ENCODE measurements around the gene GALR2.
"Not testable (repeated sequence)": the region's sequence is repeated elsewhere in the genome, so short reads cannot be mapped to it uniquely, and the experiment has no call there.

Gene GALR2

GRCh38 chr17:76050538-76051467 lies 23.8 kb upstream of the GALR2 start:
- DNase-seq: peak; percentile 61

DNA sequence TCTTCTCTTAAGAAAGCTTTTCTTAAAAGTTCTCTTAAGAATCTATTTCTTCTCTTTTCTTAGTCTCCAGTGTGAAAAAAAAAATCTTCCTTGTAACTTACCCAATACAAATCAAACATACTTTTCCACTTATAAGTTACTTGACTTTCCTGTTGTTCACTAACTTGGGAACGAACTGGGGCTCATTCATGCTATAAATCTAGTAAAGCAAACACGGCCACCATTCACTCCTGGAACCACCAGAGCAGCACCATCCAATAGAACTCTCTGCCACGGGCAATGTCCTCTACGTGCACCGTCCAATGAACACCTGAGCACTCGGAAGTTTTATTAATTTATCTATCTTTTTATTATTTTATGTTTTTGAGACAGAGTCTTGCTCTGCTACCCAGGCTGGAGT lies 23.0 kb upstream of the GALR2 start:
- DNase-seq: no peak

DNA sequence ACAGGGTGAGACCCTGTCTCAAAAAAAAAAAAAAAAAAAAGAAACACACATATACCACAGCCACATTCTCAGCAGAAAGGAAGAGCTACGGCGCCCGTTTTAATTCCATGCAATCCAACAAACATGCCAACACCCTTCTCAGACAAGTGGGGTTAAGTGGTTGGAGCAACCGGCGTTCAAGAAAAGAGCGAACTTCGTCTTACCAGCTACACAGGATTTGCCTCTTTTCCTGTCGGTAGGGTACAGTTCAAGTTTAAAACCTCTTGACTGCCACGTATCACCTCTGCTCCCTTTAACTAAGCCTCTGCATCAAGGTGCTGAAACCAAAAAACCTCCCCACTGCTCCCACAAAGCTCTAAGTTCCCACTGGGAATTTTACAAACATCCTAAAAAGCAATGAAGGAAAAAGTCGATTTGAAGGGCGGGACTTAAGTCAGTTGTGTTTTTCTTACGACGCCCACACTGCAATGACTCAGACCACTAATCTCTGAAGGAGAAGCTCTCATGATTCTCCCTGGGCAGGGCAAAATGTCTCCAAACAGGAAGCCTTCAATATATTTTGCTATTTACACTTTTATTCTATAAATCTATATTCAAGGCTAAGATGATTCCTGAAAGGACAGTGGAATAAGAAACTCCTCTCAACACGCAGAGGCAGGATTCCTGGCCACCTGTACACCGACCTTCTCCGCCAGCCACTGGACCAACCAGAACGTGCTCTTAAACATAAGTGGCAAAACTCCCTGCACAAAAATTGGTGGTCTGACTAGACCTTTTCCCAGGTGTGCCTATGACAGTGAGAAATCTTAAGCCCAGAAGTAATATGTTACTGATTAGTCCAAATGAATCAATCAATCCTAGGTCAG lies 21.1 kb upstream of the GALR2 start:
- DNase-seq: no peak

DNA sequence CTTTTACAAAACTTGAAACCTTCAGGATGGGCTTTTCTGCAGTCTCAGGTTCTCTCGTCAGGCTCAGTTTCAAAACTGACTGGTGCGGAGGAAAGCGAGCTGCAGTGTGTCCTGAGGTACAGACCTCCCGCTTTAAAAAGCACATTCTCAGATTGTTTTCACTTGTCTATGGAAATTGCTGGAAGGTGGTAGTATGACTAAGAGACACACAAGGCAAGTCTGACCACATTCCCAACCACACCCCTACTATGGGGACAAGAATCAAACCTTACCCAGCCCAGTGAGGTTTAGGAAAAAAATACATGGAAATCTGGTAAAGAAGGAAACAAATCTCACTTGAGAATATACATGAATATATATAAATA lies 20.5 kb upstream of the GALR2 start:
- no peak for DNase-seq

GRCh38 chr17:76056882-76057281 lies 17.7 kb upstream of the GALR2 start:
- no peak for DNase-seq

DNA sequence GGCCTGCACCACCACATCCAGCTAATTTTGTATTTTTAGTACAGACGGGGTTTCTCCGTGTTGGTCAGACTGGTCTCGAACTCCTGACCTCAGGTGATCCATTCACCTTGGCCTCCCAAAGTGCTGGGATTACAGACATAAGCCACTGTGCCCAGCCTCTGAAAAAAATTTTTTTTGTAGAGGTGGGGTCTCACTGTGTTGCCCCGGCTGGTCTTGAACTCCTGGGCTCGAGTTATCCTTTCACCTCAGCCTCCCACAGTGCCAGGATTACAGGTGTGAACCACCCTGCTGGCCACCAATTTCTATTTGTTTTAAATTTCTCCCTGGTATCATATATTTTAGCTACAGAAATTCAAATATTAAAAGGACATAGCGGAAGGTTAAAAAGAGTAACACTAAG lies 16.3 kb upstream of the GALR2 start:
- DNase-seq: not testable (repeated sequence)

GRCh38 chr17:76063875-76064546 lies 10.6 kb upstream of the GALR2 start:
- no peak for DNase-seq

GRCh38 chr17:76065775-76066174 lies 8.8 kb upstream of the GALR2 start:
- no peak for DNase-seq

- DNase-seq: no peak
These were observed 2.9 kb upstream of the GALR2 start for GRCh38 chr17:76071531-76072147.

DNA sequence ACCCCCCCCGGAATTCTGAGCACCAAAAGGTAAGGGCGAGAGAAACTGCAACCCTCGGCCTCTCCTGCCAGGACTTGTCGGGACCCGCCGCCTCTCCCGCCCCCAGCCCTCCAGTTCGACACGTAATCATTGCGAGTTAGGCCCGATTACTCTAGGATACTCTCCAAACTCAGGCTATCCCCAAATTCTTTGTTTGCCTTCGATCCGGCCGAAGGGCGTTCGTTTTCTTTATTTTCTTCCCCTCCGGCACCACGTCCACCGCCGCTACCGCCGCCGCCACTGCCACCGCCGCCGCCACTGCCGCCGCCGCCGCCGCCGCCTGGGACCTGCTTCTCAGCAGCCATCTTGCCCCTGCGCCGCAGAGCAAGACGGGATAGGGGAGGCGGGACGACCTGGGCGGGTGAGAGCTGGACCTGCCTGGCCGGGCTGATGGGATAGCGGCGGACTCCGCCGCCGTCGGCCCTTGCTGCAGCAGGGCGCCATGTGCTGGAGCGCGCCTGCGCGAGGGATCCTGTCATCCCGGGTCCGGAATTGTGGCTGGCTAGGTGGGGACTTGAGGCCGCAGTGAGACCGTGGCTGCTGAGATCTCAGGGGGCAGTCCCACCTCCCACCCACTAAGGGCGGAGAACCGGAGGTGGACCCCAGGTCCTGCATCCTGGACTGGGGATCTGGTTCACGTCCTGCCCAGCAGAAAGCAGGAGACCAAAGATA lies 2.3 kb upstream of the GALR2 start, which contains the start of gene SRP68:
Gene SRP68, minus strand, starts transcription at position 370 of the 711 bp plus-strand sequence. Its CDS starts 26 bp downstream, at position 344.
- peak; percentile 95 for DNase-seq

DNA sequence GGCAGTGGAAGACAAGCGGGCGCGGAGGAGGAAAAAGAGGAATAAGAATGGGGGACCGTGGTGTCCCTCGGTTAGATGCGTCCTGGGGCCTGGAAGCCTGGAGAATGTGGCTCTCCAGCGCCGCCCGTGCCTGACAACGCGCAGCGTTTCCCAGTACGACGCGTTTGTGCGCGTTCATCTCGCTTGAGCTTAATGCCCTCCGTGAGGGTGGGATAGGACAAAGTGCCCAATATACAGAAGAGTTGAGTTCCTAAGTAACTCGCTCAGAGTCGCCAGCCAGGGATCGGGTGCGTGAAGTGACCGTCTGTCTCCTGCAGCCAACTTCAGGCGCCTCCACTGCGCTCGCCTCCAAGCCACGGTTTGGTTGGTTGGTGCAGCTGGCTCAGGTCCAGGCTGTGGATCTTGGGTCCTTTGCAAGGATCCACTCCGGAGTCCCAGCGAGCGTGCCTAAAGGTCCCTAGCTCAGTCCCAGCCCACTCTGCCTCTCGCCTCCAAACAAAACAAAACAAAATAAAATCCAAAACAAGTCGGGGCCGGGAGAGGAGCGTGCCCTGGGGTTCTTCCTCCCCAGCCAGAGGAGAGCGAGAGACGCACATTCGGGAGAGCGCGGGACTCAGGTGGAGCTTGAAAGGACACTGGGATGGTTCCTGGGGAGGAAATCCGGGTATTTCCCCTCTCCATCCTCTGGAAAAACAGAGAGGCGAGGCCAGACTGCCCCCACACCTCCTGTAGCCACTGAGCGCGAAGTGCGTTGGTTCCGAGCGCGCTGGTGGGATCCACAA lies 974 bp downstream of the GALR2 start:
- DNase-seq: peak; percentile 64

GRCh38 chr17:76076146-76076764 lies 1.7 kb downstream of the GALR2 start:
- DNase-seq: peak; percentile 28

GRCh38 chr17:76076765-76077583 lies 2.4 kb downstream of the GALR2 start:
- DNase-seq: peak; percentile 61

GRCh38 chr17:76077584-76078110 lies 3.1 kb downstream of the GALR2 start:
- DNase-seq: peak; percentile 81

DNA sequence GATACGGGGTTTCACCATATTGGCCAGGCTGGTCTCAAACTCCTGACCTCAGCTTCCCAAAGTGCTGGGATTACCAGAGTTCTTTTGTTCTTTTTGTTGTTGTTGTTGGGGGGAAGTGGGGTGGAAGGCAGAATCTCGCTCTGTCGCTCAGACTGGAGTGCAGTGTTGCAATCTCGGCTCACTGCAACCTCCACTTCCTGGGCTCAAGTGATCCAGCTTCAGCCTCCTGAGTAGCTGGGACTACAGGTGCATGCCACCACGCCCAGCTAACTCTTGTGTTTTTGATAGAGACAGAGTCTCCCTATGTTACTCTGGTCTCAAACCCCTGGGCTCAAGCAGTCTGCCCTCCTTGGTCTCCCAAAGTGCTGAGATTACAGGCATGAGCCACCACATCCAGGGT lies 3.8 kb downstream of the GALR2 start:
- not testable (repeated sequence) for DNase-seq

- DNase-seq: peak; percentile 46
These were observed 4.4 kb downstream of the GALR2 start, which contains the start of gene ZACN for GRCh38 chr17:76078860-76079534. ZACN (plus strand) TSS chr17:76079182; CDS start chr17:76079265, 83 bp downstream.

DNA sequence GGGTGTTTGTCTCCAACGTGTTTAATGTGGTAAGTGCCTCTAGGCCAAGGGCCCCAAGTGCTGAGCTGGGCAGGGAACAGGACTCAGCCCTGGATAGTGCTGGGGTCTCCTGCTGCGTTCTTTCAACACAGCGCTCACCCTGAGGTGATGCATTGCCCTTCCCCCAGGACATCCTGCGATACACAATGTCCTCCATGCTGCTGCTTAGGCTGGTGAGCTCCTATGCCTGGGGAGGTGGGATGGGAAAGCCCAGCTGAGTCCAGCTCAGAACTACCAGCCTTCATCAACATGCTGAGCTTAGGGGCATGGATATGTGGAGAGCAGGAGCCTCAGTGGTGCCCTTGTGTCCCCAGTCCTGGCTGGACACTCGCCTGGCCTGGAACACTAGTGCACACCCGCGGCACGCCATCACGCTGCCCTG lies 5.0 kb downstream of the GALR2 start:
- DNase-seq: peak; percentile 52

DNA sequence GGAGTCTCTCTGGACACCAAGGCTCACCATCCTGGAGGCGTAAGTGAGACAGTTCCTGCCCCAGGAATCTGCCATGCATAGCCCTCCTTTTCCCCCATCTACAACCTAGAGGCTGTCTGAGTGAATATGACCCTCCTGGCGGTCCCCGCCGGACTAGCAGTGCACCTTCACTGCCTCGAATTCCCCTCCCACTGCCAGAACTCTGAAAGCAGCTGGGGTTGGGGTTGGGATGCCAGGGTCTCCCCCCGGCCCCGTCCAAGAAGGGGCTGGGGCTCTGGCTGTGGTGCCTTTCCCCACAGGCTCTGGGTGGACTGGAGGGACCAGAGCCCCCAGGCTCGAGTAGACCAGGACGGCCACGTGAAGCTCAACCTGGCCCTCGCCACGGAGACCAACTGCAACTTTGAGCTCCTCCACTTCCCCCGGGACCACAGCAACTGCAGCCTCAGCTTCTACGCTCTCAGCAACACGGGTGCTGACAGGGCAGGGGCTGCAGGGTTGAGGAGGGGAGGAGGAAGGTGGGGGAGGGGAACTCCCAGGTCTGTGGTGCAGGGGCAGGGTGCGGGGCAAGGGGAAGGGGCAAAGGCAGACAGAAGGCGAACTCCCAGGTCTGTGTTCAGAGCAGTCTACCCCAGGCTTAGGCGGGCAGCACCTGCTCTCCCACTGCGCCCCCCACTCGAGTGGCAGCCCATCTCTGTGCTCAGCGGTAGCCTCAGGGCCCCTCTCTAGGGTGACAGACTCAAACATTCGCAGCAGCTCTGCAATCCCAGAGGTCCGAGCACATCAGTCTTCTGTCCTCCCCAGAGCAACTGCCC lies 5.6 kb downstream of the GALR2 start:
- peak; percentile 65 for DNase-seq
